HG03097 (cell line): ENCODE measurements around the gene TRIM73.
"Not testable (repeated sequence)": the region's sequence is repeated elsewhere in the genome, so short reads cannot be mapped to it uniquely, and the experiment has no call there.

Experiments
- ATAC-seq: cut with Tn5 transposase; IDR thresholded peaks from one replicate; pipeline ENCODE4 v1.9.1; 2021; ENCODE audit not compliant: unreplicated experiment, low FRiP score

The TRIM73 gene

DNA sequence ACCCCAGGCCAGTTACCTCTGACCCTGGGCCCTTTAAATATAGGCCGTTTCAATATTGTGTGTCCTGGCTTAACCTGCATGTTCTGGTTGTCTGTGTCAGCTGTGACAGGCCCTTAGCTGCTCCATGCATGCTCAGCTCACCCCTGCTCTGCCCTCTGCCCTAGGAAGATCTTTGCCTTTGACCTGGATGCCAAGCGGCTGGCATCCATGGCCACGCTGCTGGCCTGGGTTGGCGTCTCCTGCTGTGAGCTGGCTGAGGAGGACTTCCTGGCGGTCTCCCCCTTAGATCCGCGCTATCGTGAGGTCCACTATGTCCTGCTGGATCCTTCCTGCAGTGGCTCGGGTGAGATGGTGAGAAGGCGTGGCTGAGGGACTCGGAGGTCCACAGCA is 20.0 kb downstream of the TRIM73 start:
- ATAC-seq: not testable (repeated sequence)

DNA sequence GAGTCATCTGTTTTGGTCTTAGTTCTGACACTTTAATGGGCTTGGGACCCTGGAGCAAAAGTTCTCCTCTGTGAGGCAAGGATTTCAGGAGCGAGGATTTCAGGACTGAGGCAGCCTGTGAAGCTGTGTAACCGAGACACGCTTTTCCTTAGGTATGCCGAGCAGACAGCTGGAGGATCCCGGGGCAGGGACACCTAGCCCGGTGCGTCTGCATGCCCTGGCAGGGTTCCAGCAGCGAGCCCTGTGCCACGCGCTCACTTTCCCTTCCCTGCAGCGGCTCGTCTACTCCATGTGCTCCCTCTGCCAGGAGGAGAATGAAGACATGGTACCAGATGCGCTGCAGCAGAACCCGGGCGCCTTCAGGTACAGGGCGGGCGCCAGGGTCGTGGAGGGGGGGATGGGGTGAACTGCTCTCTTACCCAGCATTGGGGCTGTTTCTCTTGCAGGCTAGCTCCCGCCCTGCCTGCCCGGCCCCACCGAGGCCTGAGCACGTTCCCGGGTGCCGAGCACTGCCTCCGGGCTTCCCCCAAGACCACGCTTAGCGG is 20.5 kb downstream of the TRIM73 start:
- ATAC-seq: not testable (repeated sequence)

DNA sequence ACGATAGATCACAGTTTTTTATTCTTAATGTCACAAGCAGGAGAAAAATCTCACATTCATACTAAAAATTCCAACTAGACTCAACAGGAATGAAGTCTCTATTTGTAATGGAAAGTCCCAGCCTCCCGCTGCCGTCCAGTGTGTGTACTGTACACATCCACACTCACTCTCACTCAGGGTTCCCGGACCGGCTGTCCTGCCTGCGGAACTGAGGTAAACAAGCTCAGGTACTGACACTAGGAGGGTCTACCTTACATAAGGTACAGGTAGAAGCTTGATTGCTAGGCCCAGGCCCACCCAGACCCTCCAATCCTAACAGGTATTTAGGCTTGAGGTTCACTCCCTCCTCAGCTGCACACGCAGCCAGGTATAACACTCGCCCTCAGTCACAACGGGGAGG is 21.4 kb downstream of the TRIM73 start:
- not testable (repeated sequence) for ATAC-seq

DNA sequence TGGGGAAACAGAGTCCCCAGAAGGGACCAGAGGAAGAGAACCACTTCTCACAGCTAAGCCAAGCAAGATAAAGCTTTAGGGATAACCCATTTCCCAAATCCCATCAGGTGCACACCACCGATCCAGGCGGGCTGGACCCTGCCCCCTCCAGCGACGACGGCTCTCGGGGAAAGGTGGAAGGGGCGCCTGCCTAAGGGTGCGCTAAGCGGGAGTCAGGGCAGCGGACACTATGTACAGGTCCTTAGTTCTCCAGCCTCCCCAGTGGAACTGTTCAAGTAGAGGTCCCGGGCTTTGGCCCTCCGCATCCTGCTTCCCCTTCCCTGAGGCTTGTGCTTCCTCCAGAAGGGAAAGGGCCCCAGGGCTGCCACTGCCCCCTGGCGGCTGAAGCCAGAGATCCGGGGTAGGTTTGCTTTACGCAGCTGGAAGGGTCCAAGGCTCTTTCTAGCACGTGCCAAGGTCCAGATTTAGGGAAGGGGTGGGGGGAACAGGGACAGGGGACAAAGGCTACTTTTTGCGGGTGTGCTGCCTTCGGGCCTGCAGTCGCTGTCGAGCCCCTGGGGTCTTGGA is 22.9 kb downstream of the TRIM73 start:
- ATAC-seq: not testable (repeated sequence)

DNA sequence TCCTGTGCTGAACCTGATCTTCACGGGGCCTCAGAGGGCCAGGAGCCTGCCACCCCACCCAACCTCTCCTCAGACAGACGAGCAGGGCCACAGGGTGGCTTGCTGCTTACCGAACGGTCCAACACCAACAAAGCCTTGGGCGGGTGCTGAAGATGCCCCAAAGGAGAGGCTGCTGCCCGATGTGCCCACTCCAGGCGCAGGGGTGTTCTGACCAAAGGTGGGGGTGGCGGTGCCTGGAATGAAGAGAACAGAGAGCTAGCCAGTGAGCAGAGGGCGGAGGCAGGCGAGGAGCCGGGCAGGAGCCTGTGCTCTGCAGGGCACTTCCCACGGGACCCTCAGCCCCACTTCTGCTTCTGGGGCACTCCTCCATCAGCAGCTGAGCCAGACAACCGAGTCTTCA is 23.8 kb downstream of the TRIM73 start:
- ATAC-seq: not testable (repeated sequence)

- not testable (repeated sequence) for ATAC-seq
Observed at GRCh38 chr7:75419693-75420092, 24.3 kb downstream of the TRIM73 start.

DNA sequence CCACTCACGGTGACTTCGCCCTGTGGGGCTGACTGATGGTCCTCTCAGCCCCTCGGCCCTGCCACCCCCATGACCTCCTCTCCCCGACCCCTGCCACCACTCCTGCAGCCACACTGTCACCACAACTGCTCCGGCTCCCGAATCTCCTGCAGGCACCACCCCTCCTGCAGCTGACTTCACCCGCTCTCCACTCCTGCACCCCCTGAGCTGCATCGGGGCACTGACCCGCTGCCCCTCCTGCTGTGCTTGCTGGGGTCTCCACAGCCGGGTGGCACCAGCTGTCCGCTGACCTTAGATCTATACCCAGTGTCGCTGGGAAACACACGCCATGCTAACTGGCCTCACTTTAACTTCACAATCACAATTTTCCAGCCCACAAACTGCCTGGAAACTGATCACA is 24.7 kb downstream of the TRIM73 start:
- not testable (repeated sequence) for ATAC-seq

GRCh38 chr7:75421798-75422710 is 26.6 kb downstream of the TRIM73 start:
- ATAC-seq: not testable (repeated sequence)

DNA sequence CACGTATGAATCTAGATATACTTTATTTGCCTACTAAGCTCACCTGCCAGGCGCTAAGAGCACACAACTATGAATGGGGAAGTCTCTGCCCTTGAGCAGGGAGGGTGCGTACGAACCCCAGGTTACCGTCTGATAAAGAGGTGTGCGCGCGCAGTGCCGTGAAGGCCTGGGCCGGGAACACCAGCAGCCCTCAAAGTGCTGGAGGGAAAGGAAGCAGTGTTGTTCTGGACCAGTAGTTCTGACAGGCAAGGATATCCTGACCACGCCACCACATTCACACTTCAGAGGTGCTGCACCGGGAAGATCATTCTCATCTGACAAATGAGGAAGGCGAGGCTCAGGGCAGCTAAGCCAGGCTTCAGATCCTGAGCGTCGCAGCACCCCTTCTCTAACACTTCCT is 28.1 kb downstream of the TRIM73 start:
- ATAC-seq: not testable (repeated sequence)

DNA sequence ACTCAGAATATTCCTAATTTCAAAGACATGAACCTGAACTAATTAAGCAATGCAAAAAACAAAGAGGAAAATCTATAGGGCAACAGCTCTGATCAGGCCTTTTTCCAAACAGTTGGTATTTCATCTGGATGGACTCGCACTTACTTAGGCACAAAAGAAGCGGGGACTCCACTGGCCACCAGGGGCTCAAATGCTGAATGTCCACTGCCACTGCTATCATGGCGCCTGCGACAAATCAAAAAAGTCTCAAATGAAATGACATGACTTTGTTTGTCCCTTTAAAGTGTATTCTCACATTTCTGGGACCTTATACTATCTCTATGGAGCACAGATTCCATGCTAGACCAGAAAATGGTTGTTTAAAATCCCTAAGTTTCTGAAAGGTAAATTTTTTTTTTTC is 43.6 kb downstream of the TRIM73 start:
- ATAC-seq: not testable (repeated sequence)

- peak; percentile 28 for ATAC-seq
Observed at GRCh38 chr7:75442101-75442464, 46.7 kb downstream of the TRIM73 start.

GRCh38 chr7:75442465-75443111 is 47.2 kb downstream of the TRIM73 start:
- peak; percentile 60 for ATAC-seq

GRCh38 chr7:75449946-75450345 is 54.5 kb downstream of the TRIM73 start:
- ATAC-seq: not testable (repeated sequence)

GRCh38 chr7:75452494-75452955 is 57.1 kb downstream of the TRIM73 start:
- ATAC-seq: not testable (repeated sequence)
